Esophagus squamous epithelium (tissue), 4 donors: ENCODE measurements around the gene AURKA.

ENCODE experiments used
- POLR2A ChIP-seq, 4 donors: fragments of 450-650 bp; IDR thresholded peaks; one replicate each; pipeline ENCODE4 v1.6.1; 2017; ENCODE audit warnings: antibody characterized with exemption in 4 of 4, mild to moderate bottlenecking in 4 of 4, moderate library complexity in 3 of 4
- TF ChIP-seq, protein P1 (sequence below), 6 experiments: fragments of 450-650 bp in 4 of 6; fragments of 200-600 bp in 2 of 6; sonication (generic) in 2 of 6; IDR thresholded peaks; one replicate each; pipeline ENCODE4 v1.5.1; 2016 to 2019; ENCODE audit warnings: antibody characterized with exemption in 6 of 6, mild to moderate bottlenecking in 4 of 6, moderate library complexity in 4 of 6

DNA sequence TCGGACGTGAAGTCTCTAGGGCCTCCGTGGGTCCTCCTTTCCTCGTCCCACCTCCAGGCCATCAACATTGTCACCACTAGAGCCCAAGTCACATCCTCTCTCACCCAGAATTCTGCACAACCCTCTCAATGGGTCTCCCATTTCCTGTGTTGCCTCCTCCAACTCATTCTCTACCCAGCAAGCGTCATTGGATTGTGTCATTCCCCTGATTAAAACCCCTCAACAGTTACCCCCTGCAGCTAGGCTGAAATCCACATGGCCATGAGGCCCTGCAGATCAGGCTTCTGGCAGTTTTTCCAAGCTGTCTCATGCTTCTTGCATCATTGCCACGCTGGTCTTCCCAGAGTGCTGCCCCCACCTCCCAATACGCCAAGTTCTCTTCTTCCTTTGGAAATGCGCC lies 46.1 kb downstream of the AURKA start:
- TF ChIP-seq, protein P1, sequence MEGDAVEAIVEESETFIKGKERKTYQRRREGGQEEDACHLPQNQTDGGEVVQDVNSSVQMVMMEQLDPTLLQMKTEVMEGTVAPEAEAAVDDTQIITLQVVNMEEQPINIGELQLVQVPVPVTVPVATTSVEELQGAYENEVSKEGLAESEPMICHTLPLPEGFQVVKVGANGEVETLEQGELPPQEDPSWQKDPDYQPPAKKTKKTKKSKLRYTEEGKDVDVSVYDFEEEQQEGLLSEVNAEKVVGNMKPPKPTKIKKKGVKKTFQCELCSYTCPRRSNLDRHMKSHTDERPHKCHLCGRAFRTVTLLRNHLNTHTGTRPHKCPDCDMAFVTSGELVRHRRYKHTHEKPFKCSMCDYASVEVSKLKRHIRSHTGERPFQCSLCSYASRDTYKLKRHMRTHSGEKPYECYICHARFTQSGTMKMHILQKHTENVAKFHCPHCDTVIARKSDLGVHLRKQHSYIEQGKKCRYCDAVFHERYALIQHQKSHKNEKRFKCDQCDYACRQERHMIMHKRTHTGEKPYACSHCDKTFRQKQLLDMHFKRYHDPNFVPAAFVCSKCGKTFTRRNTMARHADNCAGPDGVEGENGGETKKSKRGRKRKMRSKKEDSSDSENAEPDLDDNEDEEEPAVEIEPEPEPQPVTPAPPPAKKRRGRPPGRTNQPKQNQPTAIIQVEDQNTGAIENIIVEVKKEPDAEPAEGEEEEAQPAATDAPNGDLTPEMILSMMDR (IDR thresholded peaks at IDR 0.05), result no peak
- no peak for TF ChIP-seq POLR2A (IDR thresholded peaks at IDR 0.05)
